ENCODE measurements around the gene OMA1. TPM values are rescaled to one million over a fixed set of nuclear protein-coding genes. Genes with fewer than 3 reads are reported as not detected.

Gene OMA1
- total RNA-seq, 1 experiment from 2014 or later = 27.0 TPM

Other genes starting within 250 kb of the OMA1 start
- not detected in 2 replicates for gene TACSTD2, start 30.5 kb upstream of the OMA1 start, total RNA-seq (2014; rRNA removed; shearing (Covaris generic))
- gene MYSM1, start 153.3 kb upstream of the OMA1 start, total RNA-seq (2014; rRNA removed; shearing (Covaris generic)) = 30.5 and 37.3 TPM in 2 replicates
- gene JUN, start 237.3 kb upstream of the OMA1 start, total RNA-seq (2014; rRNA removed; shearing (Covaris generic)) = 92.2 and 96.2 TPM in 2 replicates